ENCODE measurements around the gene IFNA2.

GRCh38 chr9:21348430-21348970 is 36.7 kb downstream of the IFNA2 start:
- TF ChIP-seq CTCF (conservative IDR thresholded peaks at IDR 0.05; ENCODE audit: low read depth, low read length) (no peak), EZH2 (IDR thresholded peaks at IDR 0.05; ENCODE audit: borderline replicate concordance, low read depth, low read length, poor library complexity, severe bottlenecking) (no peak)
